ENCODE results near the gene WRAP53. TPM values are rescaled to one million over a fixed set of nuclear protein-coding genes. Genes with fewer than 3 reads are reported as not detected.

Gene WRAP53
- polyA plus RNA-seq, 1 of the 3 experiments (the other 2 are of a cell fraction) = 8.6 TPM

- no peak overlapping the region for H2AFZ ChIP-seq (ENCODE audit: low read depth)
Observed at GRCh38 chr17:7713782-7714181, 25.5 kb downstream of the WRAP53 start.

GRCh38 chr17:7714721-7715594, 26.7 kb downstream of the WRAP53 start:
- H3K27ac ChIP-seq (ENCODE audit: low read depth in 2 of 2, low read length in 1 of 2) = no peak overlapping the region
- DNase-seq = no peak
- no peaks in the 10 kb centered on the region for H3K9me2 ChIP-seq
- peaks cover 10% of the 10 kb centered on the region for H3F3A ChIP-seq (replicated peaks; ENCODE audit: insufficient read depth)
- no peaks in the 10 kb centered on the region for H3K9me3 ChIP-seq
- no peaks in the 10 kb centered on the region for H3K79me2 ChIP-seq (ENCODE audit: insufficient read depth)
- TF ChIP-seq REST (IDR thresholded peaks at IDR 0.05; ENCODE audit: low read depth, low read length) = no peak
- H3K36me3 ChIP-seq (replicated peaks in 1 of 2; ENCODE audit: control insufficient read depth in 1 of 2, insufficient read depth in 2 of 2, low read length in 1 of 2) = peaks cover 0 to 1% of the 10 kb centered on the region in 2 experiments
- POLR2A ChIA-PET = interaction anchor here (1.9 to 2.0 kb wide), 2 partner anchors 11 to 28 kb away, joined by 6 to 11 read pairs; partner anchors contain the start of genes EFNB3, TP53 and WRAP53
- peaks cover 3 to 27% of the 10 kb centered on the region in 2 experiments; a peak in 1 of 4 replicates for H3K4me1 ChIP-seq (ENCODE audit: control insufficient read depth in 1 of 2, insufficient read depth in 2 of 2, low read depth in 1 of 2, low read length in 1 of 2)
- no peak overlapping the region for H3K4me3 ChIP-seq (ENCODE audit: low read depth in 2 of 2, low read length in 1 of 2)
- H4K20me1 ChIP-seq (ENCODE audit: insufficient read depth) = no peaks in the 10 kb centered on the region
- H3K27me3 ChIP-seq (ENCODE audit: insufficient read depth) = no peaks in the 10 kb centered on the region
- CTCF ChIA-PET = interaction anchor here (3.2 to 8.2 kb wide), 3 partner anchors 9 to 154 kb away, joined by 7 to 85 read pairs (median 82); partner anchors contain the start of genes EFNB3, TP53 and WRAP53
- no peak overlapping the region for H2AFZ ChIP-seq (ENCODE audit: low read depth)
- no peak overlapping the region for H3K9ac ChIP-seq
- WGBS (ENCODE audit: low lambda C conversion rate) = 92% methylated on average over 9 of the region's 10 CpGs
- H3K4me2 ChIP-seq = no peak overlapping the region

More at GRCh38 chr17:7713782-7714181, 25.5 kb downstream of the WRAP53 start:
- DNase-seq = no peak
- Histone ChIP-seq H3K27ac (ENCODE audit: low read depth in 2 of 2, low read length in 1 of 2) (no peak overlapping the region), H3K9me2 (no peaks in the 10 kb centered on the region), H3K36me3 (replicated peaks in 1 of 2; ENCODE audit: control insufficient read depth in 1 of 2, insufficient read depth in 2 of 2, low read length in 1 of 2) (peaks cover 0 to 2% of the 10 kb centered on the region in 2 experiments), H3K4me2 (no peak overlapping the region), H3F3A (replicated peaks; ENCODE audit: insufficient read depth) (peaks cover 9% of the 10 kb centered on the region), H3K4me1 (ENCODE audit: control insufficient read depth in 1 of 2, insufficient read depth in 2 of 2, low read depth in 1 of 2, low read length in 1 of 2) (peaks cover 3 to 27% of the 10 kb centered on the region in 2 experiments; a peak in 1 of 4 replicates), H3K27me3 (ENCODE audit: insufficient read depth) (no peaks in the 10 kb centered on the region), H3K79me2 (ENCODE audit: insufficient read depth) (no peaks in the 10 kb centered on the region), H3K9me3 (no peaks in the 10 kb centered on the region), H4K20me1 (ENCODE audit: insufficient read depth) (no peaks in the 10 kb centered on the region), H3K4me3 (ENCODE audit: low read depth in 2 of 2, low read length in 1 of 2) (no peak overlapping the region), H3K9ac (no peak overlapping the region)
- TF ChIP-seq EZH2phosphoT487 (IDR thresholded peaks at IDR 0.05; ENCODE audit: borderline replicate concordance, low read depth) = no peak
- 63% methylated on average over 9 of the region's 9 CpGs for WGBS (ENCODE audit: low lambda C conversion rate)
- ChIA-PET CTCF (interaction anchor here (1.0 to 8.2 kb wide), 3 partner anchors 8 to 26 kb away, joined by 3 to 82 read pairs (median 5); partner anchors contain the start of genes EFNB3, TP53 and WRAP53), POLR2A (interaction anchor here (1.9 to 2.0 kb wide), 2 partner anchors 10 to 27 kb away, joined by 6 to 11 read pairs; partner anchors contain the start of genes EFNB3, TP53 and WRAP53)
